Activated gamma-delta T cell treated with anti-CD3 and anti-CD28 coated beads, Interleukin-2, amount 50 U/mL, for 16 hours (primary cell): ENCODE results near the gene GTPBP3.

Source experiments
- DNase-seq: peaks from one replicate; pipeline ENCODE4 v3.0.0-alpha.2; 2020; ENCODE audit warnings: low read depth

Gene GTPBP3

GRCh38 chr19:17309198-17309964 lies 28.0 kb upstream of the GTPBP3 start, which contains the start of gene DDA1:
TSS of gene DDA1 (plus strand) at chr19:17309563. CDS start at chr19:17309655, 92 bp downstream.
- peak; percentile 99 for DNase-seq

- no peak for DNase-seq
Observed at GRCh38 chr19:17309965-17310461, 27.3 kb upstream of the GTPBP3 start.

- DNase-seq = no peak
Observed at GRCh38 chr19:17311455-17312188, 25.7 kb upstream of the GTPBP3 start.

- no peak for DNase-seq
Observed at GRCh38 chr19:17312189-17313113, 24.9 kb upstream of the GTPBP3 start.

- no peak for DNase-seq
Observed at GRCh38 chr19:17314007-17314593, 23.3 kb upstream of the GTPBP3 start.

GRCh38 chr19:17318966-17319365 lies 18.4 kb upstream of the GTPBP3 start:
- no peak for DNase-seq

- DNase-seq = no peak
Observed at GRCh38 chr19:17319473-17320238, 17.7 kb upstream of the GTPBP3 start.

- DNase-seq = no peak
Observed at GRCh38 chr19:17320435-17320834, 16.9 kb upstream of the GTPBP3 start.

- DNase-seq = no peak
Observed at GRCh38 chr19:17321655-17322489, 15.5 kb upstream of the GTPBP3 start.

- no peak for DNase-seq
Observed at GRCh38 chr19:17322854-17323253, 14.5 kb upstream of the GTPBP3 start.

GRCh38 chr19:17323300-17323963 lies 13.9 kb upstream of the GTPBP3 start:
- no peak for DNase-seq

GRCh38 chr19:17323964-17324332 lies 13.4 kb upstream of the GTPBP3 start:
- no peak for DNase-seq

GRCh38 chr19:17324357-17325114 lies 12.8 kb upstream of the GTPBP3 start:
- DNase-seq = no peak

- DNase-seq = no peak
Observed at GRCh38 chr19:17325133-17325532, 12.2 kb upstream of the GTPBP3 start.

GRCh38 chr19:17325881-17326594 lies 11.3 kb upstream of the GTPBP3 start:
- DNase-seq = no peak

GRCh38 chr19:17326595-17326966 lies 10.8 kb upstream of the GTPBP3 start:
- DNase-seq = no peak

GRCh38 chr19:17327068-17327653 lies 10.2 kb upstream of the GTPBP3 start:
- DNase-seq = no peak
